DND-41 (cell line): ENCODE results near the gene ERGIC1.

Experiments
- EZH2 ChIP-seq: IDR thresholded peaks from 3 replicates; pipeline ENCODE4 v1.6.1; 2012; ENCODE audit warnings: borderline replicate concordance, low read depth, mild to moderate bottlenecking, moderate library complexity, low read length, inconsistent platforms; ENCODE audit not compliant: severe bottlenecking
- TF ChIP-seq, protein P1 (sequence below): IDR thresholded peaks from 2 replicates; pipeline ENCODE4 v1.5.1; 2012; ENCODE audit warnings: borderline replicate concordance, low read length, moderate library complexity, mild to moderate bottlenecking; ENCODE audit not compliant: poor library complexity, severe bottlenecking; ENCODE audit errors: extremely low read depth

DNA sequence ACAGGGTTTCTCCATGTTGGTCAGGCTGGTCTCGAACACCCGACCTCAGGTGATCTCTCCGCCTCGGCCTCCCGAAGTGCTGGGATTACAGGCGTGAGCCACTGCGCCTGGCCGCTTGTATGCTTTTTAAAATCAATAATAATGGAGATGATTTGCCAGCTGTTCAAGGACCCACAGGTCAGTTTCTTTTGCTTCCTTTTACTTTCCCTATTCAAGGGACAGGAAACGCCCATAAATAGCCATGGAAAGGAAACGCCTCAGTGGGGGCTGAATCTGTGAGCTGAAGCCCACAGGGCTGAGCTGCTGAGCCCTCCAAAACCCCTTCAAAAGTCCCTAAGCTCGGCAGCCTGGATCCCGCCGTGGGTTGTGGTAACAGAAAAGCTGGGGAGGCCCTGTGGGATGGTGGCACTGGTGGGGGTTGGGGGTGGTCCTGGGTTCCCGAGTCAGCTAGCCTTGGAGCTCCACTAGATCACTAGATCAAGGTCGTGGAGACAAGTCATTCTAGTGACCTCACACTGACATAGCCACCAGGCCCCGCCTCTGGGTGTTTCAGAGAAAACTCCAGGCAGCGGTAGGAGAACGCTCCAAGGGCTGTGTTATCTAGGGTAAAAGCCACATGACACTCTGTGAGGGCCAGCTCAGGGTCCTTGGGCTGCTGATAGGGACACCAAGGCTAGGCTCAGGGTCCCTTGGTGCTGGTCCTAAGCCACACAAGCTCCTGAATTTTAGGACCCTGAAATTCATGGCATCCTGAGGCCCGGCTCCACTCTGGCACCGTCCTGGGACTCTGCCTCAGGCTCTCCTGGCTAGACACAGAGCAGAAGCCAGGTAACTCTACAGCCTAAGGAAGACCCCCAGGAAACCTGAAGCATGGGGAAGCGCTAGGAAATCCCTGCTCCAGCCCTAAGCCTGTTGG lies 45.0 kb upstream of the ERGIC1 start:
- TF ChIP-seq, protein P1, sequence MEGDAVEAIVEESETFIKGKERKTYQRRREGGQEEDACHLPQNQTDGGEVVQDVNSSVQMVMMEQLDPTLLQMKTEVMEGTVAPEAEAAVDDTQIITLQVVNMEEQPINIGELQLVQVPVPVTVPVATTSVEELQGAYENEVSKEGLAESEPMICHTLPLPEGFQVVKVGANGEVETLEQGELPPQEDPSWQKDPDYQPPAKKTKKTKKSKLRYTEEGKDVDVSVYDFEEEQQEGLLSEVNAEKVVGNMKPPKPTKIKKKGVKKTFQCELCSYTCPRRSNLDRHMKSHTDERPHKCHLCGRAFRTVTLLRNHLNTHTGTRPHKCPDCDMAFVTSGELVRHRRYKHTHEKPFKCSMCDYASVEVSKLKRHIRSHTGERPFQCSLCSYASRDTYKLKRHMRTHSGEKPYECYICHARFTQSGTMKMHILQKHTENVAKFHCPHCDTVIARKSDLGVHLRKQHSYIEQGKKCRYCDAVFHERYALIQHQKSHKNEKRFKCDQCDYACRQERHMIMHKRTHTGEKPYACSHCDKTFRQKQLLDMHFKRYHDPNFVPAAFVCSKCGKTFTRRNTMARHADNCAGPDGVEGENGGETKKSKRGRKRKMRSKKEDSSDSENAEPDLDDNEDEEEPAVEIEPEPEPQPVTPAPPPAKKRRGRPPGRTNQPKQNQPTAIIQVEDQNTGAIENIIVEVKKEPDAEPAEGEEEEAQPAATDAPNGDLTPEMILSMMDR = no peak
- TF ChIP-seq EZH2 = no peak
